ENCODE measurements around the gene IFNA17.
A peak's percentile ranks its signal among the peaks of the same experiment; 100 is the strongest.
"Not testable (repeated sequence)": the region's sequence is repeated elsewhere in the genome, so short reads cannot be mapped to it uniquely, and the experiment has no call there.

Gene IFNA17

DNA sequence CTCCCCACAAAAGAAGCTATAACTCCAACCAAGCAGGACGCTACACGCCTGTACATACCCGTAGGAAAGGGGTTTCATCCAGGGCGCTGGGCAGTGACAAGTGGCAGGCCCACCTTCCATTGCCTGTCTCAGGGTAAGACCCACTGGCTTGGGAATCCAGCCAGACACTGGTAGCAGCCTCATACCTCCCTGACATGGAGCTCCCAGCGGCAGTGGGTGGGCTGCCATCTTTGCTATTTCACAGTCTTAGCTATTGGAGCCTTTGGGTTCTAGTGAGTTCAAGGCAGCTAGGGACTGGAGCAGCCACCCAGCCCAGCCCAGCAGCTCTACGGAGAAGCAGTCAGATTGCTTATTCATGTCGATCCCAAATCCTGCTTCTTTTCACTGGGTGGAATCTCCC lies 17.7 kb downstream of the IFNA17 start:
- no peak for DNase-seq

DNA sequence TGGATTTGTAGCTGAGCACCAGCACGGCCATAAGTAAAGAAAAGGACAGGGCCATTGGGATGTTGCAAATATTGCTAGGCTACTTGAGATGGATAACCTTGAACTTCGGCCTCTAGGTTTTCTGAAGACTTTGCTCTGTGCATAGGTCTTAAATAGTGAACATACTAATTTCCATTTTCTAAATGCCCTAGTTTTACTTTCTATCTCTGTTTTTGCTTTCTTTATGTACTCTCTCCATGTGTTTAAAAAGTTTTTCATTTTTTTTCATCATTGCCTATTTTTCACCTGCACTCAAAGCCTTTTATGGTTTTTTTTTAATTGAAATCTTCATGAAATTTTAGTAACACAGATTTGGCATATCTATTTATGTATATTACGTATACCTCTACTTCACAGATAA lies 21.0 kb downstream of the IFNA17 start, which contains the start of gene IFNA10:
Gene IFNA10 (minus strand): TSS at position 101 of the 400 bp plus-strand sequence. CDS start 46 bp downstream, at position 55.
- not testable (repeated sequence) for DNase-seq

DNA sequence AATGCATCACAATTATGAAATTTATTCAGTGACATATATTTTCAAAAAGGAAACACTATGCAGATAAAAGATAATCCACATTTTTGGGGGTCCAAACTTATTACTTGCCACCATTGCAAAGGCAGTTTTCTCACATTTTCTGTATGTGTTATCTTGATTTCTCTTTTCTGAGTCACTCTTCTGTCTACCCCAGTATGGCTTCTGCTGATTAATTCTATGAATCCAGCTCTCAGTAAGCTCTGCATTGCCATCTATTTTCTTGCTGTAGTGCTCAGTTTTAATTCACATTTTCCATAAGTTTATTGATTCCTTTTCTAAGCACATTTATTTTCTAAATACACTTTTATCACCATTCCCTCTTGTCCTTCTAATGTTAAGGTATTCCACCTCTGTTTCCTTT lies 22.8 kb downstream of the IFNA17 start:
- DNase-seq = peak; percentile 4

DNA sequence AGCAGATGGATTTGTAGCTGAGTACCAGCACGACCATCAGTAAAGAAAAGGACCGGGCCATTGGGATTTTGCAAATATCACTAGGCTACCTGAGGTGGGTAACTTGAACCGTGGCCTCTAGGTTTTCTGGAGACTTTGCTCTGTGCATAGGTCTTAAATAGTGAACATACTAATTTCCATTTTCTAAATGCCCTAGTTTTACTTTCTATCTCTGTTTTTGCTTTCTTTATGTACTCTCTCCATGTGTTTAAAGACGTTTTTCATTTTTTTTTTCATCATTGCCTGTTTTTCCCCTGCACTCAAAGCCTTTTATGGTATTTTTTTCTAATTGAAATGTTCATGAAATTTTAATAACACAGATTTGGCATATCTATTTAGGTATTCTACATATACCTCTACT lies 25.9 kb downstream of the IFNA17 start, which contains the start of gene IFNA7:
Gene IFNA7 (minus strand): TSS at position 101 of the 400 bp plus-strand sequence. CDS start 40 bp downstream, at position 61.
- DNase-seq = not testable (repeated sequence)

DNA sequence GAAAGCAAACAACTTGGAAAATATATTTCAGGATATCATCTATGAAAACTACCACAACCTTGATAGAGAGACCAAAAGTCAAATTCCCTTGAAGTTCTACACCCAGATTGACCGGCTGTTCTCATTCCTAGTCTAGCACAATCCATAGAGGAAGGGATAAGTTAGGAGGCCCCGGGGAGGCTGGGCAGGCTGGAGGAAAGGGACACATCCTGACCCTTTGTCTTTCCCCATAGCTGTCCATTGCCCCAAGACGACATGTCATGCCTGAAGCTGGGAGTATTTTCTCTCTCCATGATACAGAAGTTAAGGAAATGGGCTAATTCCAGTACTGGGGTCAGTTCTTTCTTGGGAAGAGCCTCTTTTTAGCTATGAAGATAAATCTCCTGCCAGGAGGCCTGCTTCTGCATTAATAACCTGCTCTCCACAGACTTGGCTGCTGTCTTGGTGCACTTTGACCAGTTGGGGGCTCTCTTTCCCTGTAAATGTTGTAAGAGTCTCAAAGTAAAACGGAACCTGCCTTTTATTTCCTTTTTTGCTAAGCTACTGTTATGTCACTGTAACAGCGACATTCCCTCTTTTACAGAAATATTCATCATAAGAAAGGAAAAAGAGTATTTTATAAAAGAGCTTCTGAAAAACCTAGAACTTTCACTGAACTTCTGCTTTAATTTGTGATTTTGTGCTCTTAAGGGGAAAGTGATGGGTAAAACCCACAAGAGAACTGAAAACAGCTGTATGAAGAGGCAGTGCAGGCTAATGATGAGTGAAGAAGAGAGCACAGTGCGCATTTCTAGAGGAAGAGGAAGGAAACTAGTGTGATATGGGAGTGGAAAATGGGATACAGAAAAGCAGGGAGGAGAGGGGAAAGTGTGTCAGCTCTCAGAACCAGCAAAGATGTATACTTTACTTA lies 32.9 kb downstream of the IFNA17 start:
- peak; percentile 74 for DNase-seq

DNA sequence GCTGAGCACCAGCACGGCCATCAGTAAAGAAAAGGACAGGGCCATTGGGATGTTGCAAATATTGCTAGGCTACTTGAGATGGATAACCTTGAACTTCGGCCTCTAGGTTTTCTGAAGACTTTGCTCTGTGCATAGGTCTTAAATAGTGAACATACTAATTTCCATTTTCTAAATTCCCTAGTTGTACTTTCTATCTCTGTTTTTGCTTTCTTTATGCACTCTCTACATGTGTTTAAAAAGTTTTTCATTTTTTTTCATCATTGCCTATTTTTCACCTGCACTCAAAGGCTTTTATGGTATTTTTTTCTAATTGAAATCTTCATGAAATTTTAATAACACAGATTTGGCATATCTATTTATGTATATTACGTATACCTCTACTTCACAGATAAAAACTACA lies 40.5 kb downstream of the IFNA17 start, which contains the start of gene IFNA4:
Gene IFNA4 (minus strand): TSS at position 101 of the 400 bp plus-strand sequence. CDS start 56 bp downstream, at position 45.
- DNase-seq = not testable (repeated sequence)

DNA sequence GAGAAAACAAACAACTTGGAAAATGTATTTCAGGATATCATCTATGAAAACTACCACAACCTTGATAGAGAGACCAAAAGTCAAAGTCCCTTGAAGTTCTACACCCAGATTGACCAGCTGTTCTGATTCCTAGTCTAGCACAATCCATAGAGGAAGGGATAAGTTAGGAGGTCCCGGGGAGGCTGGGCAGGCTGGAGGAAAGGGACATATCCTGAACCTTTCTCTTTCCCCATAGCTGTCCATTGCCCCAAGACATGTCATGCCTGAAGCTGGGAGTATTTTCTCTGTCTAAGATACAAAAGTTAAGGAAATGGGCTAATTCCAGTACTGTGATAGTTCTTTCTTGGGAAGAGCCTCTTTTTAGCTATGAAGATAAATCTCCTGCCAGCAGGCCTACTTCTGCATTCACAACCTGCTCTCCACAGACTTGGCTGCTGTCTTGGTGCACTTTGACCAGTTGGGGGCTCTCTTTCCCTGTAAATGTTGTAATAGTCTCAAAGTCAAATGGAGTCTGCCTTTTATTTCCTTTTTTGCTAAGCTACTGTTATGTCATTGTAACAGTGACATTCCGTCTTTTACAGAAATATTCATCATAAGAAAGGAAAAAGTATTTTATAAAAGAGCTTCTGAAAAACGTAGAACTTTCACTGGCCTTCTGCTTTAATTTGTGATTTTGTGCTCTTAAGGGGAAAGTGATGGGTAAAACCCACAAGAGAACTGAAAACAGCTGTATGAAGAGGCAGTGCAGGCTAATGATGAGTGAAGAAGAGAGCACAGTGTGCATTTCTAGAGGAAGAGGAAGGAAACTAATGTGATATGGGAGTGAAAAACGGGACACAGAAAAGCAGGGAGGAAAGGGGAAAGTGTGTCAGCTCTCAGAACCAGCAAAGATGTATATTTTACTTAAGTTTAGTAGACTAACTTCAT lies 44.9 kb downstream of the IFNA17 start:
- DNase-seq = peak; percentile 74

All from OCI-M1 (cell line).